WTC11 (cell line): ENCODE data around the gene CLIP1. TPM values are rescaled to one million over a fixed set of nuclear protein-coding genes. Genes with fewer than 3 reads are reported as not detected.

Source experiments
- ATAC-seq: fragments of 200-7000 bp; cut with Tn5 transposase; 2 replicates; pipeline ENCODE4 v1.10.0; 2021; ENCODE audit warnings: mild to moderate bottlenecking, moderate library complexity
- CTCF ChIA-PET: fragments of 300-600 bp; sonication (Branson Sonifier 250); formaldehyde crosslinking; loops from one replicate; lab custom pipeline; 2021; ENCODE audit warnings: antibody characterized with exemption; lab: Charles Lee
- POLR2A ChIA-PET: fragments of 350-600 bp; sonication (Branson Sonifier 250); formaldehyde crosslinking; loops from one replicate; lab custom pipeline; 2021; ENCODE audit warnings: antibody characterized with exemption; lab: Charles Lee
- DNase-seq: peaks from one replicate; pipeline ENCODE4 v3.0.0; 2021; ENCODE audit warnings: low spot score
- H3K27ac Mint-ChIP-seq: 2 replicates; pipeline ENCODE4 v1.8.0; 2021; ENCODE audit warnings: mixed read lengths
- H3K27me3 Mint-ChIP-seq: 2 replicates; pipeline ENCODE4 v1.8.0; 2021; ENCODE audit warnings: low read depth, mild to moderate bottlenecking, moderate library complexity, mixed read lengths
- H3K36me3 Mint-ChIP-seq: 2 replicates; pipeline ENCODE4 v1.8.0; 2021; ENCODE audit warnings: mixed read lengths
- H3K4me1 Mint-ChIP-seq: 2 replicates; pipeline ENCODE4 v1.8.0; 2022; ENCODE audit warnings: mixed read lengths
- H3K4me3 Mint-ChIP-seq: 2 replicates; pipeline ENCODE4 v1.8.0; 2021; ENCODE audit warnings: mild to moderate bottlenecking, moderate library complexity, mixed read lengths
- H3K9me3 Mint-ChIP-seq: 2 replicates; pipeline ENCODE4 v1.8.0; 2021; ENCODE audit warnings: mixed read lengths
- ETV6 ChIP-seq: sonication (generic); formaldehyde crosslinking; IDR thresholded peaks from 2 replicates; pipeline ENCODE4 v1.8.1; 2022; ENCODE audit warnings: mild to moderate bottlenecking, missing genetic modification reagents
- FOXK1 ChIP-seq: sonication (generic); formaldehyde crosslinking; IDR thresholded peaks from 2 replicates; pipeline ENCODE4 v1.8.0; 2022; ENCODE audit warnings: mild to moderate bottlenecking, moderate library complexity, missing genetic modification reagents
- FOXP1 ChIP-seq: sonication (generic); formaldehyde crosslinking; IDR thresholded peaks from 2 replicates; pipeline ENCODE4 v1.8.0; 2022; ENCODE audit warnings: missing genetic modification reagents, mild to moderate bottlenecking, moderate library complexity, borderline replicate concordance
- NFATC4 ChIP-seq: fragments of 250-450 bp; sonication (Bioruptor Pico); IDR thresholded peaks from 2 replicates; pipeline ENCODE4 v1.9.0; 2021; ENCODE audit warnings: mild to moderate bottlenecking
- NFE2L1 ChIP-seq: sonication (generic); formaldehyde crosslinking; IDR thresholded peaks from 2 replicates; pipeline ENCODE4 v1.8.1; 2023; ENCODE audit warnings: missing genetic modification reagents
- NFYB ChIP-seq: sonication (generic); formaldehyde crosslinking; conservative IDR thresholded peaks from 2 replicates; pipeline ENCODE4 v1.8.0; 2022; ENCODE audit warnings: low read depth, missing genetic modification reagents
- PRRX2 ChIP-seq: fragments of 250-450 bp; sonication (Bioruptor Pico); IDR thresholded peaks from 2 replicates; pipeline ENCODE4 v1.8.0; 2021; ENCODE audit warnings: mild to moderate bottlenecking
- RORB ChIP-seq: fragments of 250-450 bp; sonication (Bioruptor Pico); IDR thresholded peaks from 2 replicates; pipeline ENCODE4 v1.9.0; 2021; ENCODE audit warnings: mild to moderate bottlenecking
- SMAD4 ChIP-seq: sonication (generic); formaldehyde crosslinking; IDR thresholded peaks from 2 replicates; pipeline ENCODE4 v1.8.0; 2022; ENCODE audit warnings: mild to moderate bottlenecking, missing genetic modification reagents
- SOX15 ChIP-seq: fragments of 250-450 bp; sonication (Bioruptor Pico); IDR thresholded peaks from 2 replicates; pipeline ENCODE4 v1.9.0; 2021; ENCODE audit warnings: mild to moderate bottlenecking
- ZNF121 ChIP-seq: sonication (generic); formaldehyde crosslinking; IDR thresholded peaks from 2 replicates; pipeline ENCODE4 v1.8.0; 2023; ENCODE audit warnings: missing genetic modification reagents
- ZNF396 ChIP-seq: fragments of 250-450 bp; sonication (Bioruptor Pico); IDR thresholded peaks from 2 replicates; pipeline ENCODE4 v1.8.0; 2021; ENCODE audit warnings: mild to moderate bottlenecking, moderate library complexity, borderline replicate concordance
- total RNA-seq: library from RNA; stranded (reverse); gene quantifications from 3 replicates; pipeline ENCODE4 v1.2.3, GENCODE V29; 2021
- TF ChIP-seq, protein P1 (sequence below): sonication (generic); formaldehyde crosslinking; IDR thresholded peaks from 2 replicates; pipeline ENCODE4 v1.8.0; 2022; ENCODE audit warnings: mild to moderate bottlenecking, missing genetic modification reagents
- TF ChIP-seq, protein P2 (sequence below): sonication (generic); formaldehyde crosslinking; IDR thresholded peaks from 2 replicates; pipeline ENCODE4 v1.8.1; 2022; ENCODE audit warnings: low read depth, mild to moderate bottlenecking, moderate library complexity, missing genetic modification reagents, borderline replicate concordance
- TF ChIP-seq, protein P3 (sequence below): sonication (generic); formaldehyde crosslinking; IDR thresholded peaks from 2 replicates; pipeline ENCODE4 v1.8.1; 2023; ENCODE audit warnings: mild to moderate bottlenecking, missing genetic modification reagents, moderate library complexity
- TF ChIP-seq, protein P4 (sequence below): sonication (generic); formaldehyde crosslinking; IDR thresholded peaks from 2 replicates; pipeline ENCODE4 v1.8.0; 2022; ENCODE audit warnings: mild to moderate bottlenecking, missing genetic modification reagents
- TF ChIP-seq, protein P5 (sequence below): sonication (generic); formaldehyde crosslinking; IDR thresholded peaks from 2 replicates; pipeline ENCODE4 v1.8.1; 2022; ENCODE audit warnings: low read depth, missing genetic modification reagents, borderline replicate concordance
- TF ChIP-seq, protein P6 (sequence below): fragments of 250-450 bp; sonication (Bioruptor Pico); IDR thresholded peaks from 2 replicates; pipeline ENCODE4 v1.8.0; 2021; ENCODE audit warnings: mild to moderate bottlenecking
- TF ChIP-seq, protein P7 (sequence below): sonication (generic); formaldehyde crosslinking; IDR thresholded peaks from 2 replicates; pipeline ENCODE4 v1.8.1; 2022; ENCODE audit warnings: mild to moderate bottlenecking, moderate library complexity, missing genetic modification reagents

CLIP1 gene
- total RNA-seq, 1 experiment from 2014 or later, result 24.9 TPM

DNA sequence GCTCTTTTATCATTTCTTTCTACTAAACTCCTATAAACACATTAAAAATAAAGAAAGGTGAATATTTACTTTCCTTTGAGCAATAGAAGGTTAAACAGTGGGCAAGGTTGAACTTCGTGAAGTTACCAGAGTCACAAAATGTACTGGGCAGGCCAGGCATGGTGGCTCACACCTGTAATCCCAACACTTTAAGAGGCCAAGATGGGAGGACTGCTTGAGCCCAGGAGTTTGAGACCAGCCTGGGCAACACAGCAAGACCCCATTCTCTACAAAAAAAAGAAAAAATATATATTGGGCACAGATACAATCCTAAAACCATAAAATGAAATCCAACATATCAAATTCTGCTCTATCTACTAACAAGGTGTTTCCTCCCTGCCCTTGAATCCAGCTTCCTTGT is 95.5 kb downstream of the CLIP1 start:
- Mint-ChIP-seq H3K9me3 (no peaks in the 10 kb centered on the region), H3K27ac (no peak overlapping the region), H3K4me3 (no peak overlapping the region), H3K27me3 (no peaks in the 10 kb centered on the region), H3K4me1 (no peaks in the 10 kb centered on the region), H3K36me3 (peaks cover 4% of the 10 kb centered on the region; the same call in 1 of the 2 replicates)
- DNase-seq (no peak), ATAC-seq (no peak)
- CTCF ChIA-PET, result interaction anchor here (1.0 to 1.6 kb wide), 3 partner anchors 10 to 29 kb away, joined by 3 to 13 read pairs (median 4); no protein-coding TSS in a partner anchor
- POLR2A ChIA-PET, result no interaction called here
- peak; percentile 16; the same call in 1 of the 2 replicates for TF ChIP-seq ZNF121 (CRISPR knock-in tag)
- TF ChIP-seq, protein P1, sequence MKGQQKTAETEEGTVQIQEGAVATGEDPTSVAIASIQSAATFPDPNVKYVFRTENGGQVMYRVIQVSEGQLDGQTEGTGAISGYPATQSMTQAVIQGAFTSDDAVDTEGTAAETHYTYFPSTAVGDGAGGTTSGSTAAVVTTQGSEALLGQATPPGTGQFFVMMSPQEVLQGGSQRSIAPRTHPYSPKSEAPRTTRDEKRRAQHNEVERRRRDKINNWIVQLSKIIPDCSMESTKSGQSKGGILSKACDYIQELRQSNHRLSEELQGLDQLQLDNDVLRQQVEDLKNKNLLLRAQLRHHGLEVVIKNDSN (CRISPR knock-in tag), result no peak

DNA sequence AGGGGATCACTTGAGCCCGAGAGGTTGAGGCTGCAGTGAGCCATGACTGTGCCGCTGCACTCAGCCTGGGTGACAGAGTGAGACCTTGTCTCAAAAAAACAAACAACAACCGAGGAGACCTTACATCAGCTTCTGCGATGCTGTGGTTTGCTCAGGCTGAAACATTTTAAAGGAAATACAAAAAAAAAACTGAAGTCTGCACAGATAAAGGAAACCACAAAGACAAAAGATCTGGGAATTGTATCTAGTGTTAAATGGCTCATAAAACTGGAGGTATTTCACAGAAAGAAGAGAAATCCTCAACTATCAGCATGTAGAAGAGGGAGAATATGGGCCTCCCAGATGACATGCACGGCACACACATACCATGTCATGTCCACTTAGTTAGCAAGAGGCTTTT is 95.9 kb downstream of the CLIP1 start:
- no peak for DNase-seq

DNA sequence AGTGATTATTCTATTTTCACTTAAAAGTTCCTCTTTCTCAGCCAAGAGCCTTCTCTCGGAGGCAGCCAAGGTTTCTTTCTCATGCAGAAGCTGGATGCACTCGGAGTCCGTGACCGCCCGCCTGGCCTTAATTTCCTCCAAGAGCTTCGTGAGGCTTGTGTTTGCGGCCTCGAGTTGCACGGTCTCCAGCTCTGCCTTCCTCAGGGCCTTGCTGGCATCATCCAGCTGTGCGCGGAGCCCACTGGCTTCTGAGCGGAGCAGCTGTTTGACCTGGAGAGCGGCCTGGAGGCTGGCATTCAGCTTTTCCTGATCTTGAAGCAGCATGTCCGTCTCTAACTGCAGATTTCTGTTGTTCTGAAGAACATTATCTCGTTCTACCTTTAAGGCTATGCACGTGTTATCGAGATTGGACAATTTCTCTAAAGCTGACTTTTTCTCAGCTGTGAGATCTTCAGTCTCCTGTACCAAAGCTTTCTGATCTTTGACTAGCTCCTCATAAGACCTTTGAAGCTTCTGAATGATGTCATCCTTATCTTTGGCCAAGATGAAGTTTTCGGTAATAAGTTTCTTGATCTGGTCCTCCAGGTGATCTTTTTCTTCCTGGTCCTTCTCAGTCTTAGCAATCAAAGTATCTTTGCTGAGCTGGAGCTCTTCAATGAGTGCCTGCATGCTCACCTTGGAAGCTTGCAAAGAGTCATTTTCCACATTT is 99.0 kb downstream of the CLIP1 start:
- Mint-ChIP-seq H3K9me3 (no peaks in the 10 kb centered on the region), H3K27me3 (no peaks in the 10 kb centered on the region), H3K4me3 (no peak overlapping the region), H3K36me3 (peaks cover 4% of the 10 kb centered on the region; the same call in 1 of the 2 replicates), H3K4me1 (peaks cover 4% of the 10 kb centered on the region; the same call in 1 of the 2 replicates), H3K27ac (no peak overlapping the region)
- TF ChIP-seq SOX15 (CRISPR knock-in tag) (no peak), FOXK1 (no peak), SMAD4 (CRISPR knock-in tag) (no peak), NFYB (CRISPR knock-in tag) (no peak), PRRX2 (no peak), NFATC4 (CRISPR knock-in tag) (no peak), NFE2L1 (CRISPR knock-in tag) (no peak), FOXP1 (CRISPR knock-in tag) (no peak), ETV6 (CRISPR knock-in tag) (no peak), ZNF396 (no peak), RORB (CRISPR knock-in tag) (no peak)
- TF ChIP-seq, protein P2, sequence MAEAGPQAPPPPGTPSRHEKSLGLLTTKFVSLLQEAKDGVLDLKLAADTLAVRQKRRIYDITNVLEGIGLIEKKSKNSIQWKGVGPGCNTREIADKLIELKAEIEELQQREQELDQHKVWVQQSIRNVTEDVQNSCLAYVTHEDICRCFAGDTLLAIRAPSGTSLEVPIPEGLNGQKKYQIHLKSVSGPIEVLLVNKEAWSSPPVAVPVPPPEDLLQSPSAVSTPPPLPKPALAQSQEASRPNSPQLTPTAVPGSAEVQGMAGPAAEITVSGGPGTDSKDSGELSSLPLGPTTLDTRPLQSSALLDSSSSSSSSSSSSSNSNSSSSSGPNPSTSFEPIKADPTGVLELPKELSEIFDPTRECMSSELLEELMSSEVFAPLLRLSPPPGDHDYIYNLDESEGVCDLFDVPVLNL (CRISPR knock-in tag), result no peak
- TF ChIP-seq, protein P3, sequence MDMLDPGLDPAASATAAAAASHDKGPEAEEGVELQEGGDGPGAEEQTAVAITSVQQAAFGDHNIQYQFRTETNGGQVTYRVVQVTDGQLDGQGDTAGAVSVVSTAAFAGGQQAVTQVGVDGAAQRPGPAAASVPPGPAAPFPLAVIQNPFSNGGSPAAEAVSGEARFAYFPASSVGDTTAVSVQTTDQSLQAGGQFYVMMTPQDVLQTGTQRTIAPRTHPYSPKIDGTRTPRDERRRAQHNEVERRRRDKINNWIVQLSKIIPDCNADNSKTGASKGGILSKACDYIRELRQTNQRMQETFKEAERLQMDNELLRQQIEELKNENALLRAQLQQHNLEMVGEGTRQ (CRISPR knock-in tag), result no peak
- TF ChIP-seq, protein P4, sequence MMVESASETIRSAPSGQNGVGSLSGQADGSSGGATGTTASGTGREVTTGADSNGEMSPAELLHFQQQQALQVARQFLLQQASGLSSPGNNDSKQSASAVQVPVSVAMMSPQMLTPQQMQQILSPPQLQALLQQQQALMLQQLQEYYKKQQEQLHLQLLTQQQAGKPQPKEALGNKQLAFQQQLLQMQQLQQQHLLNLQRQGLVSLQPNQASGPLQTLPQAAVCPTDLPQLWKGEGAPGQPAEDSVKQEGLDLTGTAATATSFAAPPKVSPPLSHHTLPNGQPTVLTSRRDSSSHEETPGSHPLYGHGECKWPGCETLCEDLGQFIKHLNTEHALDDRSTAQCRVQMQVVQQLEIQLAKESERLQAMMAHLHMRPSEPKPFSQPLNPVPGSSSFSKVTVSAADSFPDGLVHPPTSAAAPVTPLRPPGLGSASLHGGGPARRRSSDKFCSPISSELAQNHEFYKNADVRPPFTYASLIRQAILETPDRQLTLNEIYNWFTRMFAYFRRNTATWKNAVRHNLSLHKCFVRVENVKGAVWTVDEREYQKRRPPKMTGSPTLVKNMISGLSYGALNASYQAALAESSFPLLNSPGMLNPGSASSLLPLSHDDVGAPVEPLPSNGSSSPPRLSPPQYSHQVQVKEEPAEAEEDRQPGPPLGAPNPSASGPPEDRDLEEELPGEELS (CRISPR knock-in tag), result no peak
- TF ChIP-seq, protein P5, sequence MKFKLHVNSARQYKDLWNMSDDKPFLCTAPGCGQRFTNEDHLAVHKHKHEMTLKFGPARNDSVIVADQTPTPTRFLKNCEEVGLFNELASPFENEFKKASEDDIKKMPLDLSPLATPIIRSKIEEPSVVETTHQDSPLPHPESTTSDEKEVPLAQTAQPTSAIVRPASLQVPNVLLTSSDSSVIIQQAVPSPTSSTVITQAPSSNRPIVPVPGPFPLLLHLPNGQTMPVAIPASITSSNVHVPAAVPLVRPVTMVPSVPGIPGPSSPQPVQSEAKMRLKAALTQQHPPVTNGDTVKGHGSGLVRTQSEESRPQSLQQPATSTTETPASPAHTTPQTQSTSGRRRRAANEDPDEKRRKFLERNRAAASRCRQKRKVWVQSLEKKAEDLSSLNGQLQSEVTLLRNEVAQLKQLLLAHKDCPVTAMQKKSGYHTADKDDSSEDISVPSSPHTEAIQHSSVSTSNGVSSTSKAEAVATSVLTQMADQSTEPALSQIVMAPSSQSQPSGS (CRISPR knock-in tag), result no peak
- TF ChIP-seq, protein P6, sequence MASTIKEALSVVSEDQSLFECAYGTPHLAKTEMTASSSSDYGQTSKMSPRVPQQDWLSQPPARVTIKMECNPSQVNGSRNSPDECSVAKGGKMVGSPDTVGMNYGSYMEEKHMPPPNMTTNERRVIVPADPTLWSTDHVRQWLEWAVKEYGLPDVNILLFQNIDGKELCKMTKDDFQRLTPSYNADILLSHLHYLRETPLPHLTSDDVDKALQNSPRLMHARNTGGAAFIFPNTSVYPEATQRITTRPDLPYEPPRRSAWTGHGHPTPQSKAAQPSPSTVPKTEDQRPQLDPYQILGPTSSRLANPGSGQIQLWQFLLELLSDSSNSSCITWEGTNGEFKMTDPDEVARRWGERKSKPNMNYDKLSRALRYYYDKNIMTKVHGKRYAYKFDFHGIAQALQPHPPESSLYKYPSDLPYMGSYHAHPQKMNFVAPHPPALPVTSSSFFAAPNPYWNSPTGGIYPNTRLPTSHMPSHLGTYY, result no peak
- POLR2A ChIA-PET, result no interaction called here
- DNase-seq (no peak), ATAC-seq (no peak)
- CTCF ChIA-PET, result interaction anchor here (0.6 to 2.9 kb wide), 6 partner anchors 9 to 148 kb away, joined by 3 to 14 read pairs (median 4); no protein-coding TSS in a partner anchor

More for the DNA sequence above, 95.9 kb downstream of the CLIP1 start:
- ChIA-PET CTCF (no interaction called here), POLR2A (no interaction called here)
- no peak for ATAC-seq
- peaks cover 4% of the 10 kb centered on the region; the same call in 1 of the 2 replicates for H3K36me3 Mint-ChIP-seq
- H3K9me3 Mint-ChIP-seq, result no peaks in the 10 kb centered on the region
- no peak overlapping the region for H3K27ac Mint-ChIP-seq
- H3K27me3 Mint-ChIP-seq, result no peaks in the 10 kb centered on the region
- no peak overlapping the region for H3K4me3 Mint-ChIP-seq
- TF ChIP-seq, protein P7, sequence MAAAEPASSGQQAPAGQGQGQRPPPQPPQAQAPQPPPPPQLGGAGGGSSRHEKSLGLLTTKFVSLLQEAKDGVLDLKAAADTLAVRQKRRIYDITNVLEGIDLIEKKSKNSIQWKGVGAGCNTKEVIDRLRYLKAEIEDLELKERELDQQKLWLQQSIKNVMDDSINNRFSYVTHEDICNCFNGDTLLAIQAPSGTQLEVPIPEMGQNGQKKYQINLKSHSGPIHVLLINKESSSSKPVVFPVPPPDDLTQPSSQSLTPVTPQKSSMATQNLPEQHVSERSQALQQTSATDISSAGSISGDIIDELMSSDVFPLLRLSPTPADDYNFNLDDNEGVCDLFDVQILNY (CRISPR knock-in tag), result no peak
- TF ChIP-seq, protein P1 (CRISPR knock-in tag), result no peak
- TF ChIP-seq NFYB (CRISPR knock-in tag), result no peak
- TF ChIP-seq, all 79 proteins: peak for 0
- H3K4me1 Mint-ChIP-seq, result no peaks in the 10 kb centered on the region
